ENCODE measurements around the gene DR1. TPM values are rescaled to one million over a fixed set of nuclear protein-coding genes. Genes with fewer than 3 reads are reported as not detected.

Gene DR1
- total and polyA plus RNA-seq, 2 experiments from 2014 or later: 49.2 to 51.0 TPM

DNA sequence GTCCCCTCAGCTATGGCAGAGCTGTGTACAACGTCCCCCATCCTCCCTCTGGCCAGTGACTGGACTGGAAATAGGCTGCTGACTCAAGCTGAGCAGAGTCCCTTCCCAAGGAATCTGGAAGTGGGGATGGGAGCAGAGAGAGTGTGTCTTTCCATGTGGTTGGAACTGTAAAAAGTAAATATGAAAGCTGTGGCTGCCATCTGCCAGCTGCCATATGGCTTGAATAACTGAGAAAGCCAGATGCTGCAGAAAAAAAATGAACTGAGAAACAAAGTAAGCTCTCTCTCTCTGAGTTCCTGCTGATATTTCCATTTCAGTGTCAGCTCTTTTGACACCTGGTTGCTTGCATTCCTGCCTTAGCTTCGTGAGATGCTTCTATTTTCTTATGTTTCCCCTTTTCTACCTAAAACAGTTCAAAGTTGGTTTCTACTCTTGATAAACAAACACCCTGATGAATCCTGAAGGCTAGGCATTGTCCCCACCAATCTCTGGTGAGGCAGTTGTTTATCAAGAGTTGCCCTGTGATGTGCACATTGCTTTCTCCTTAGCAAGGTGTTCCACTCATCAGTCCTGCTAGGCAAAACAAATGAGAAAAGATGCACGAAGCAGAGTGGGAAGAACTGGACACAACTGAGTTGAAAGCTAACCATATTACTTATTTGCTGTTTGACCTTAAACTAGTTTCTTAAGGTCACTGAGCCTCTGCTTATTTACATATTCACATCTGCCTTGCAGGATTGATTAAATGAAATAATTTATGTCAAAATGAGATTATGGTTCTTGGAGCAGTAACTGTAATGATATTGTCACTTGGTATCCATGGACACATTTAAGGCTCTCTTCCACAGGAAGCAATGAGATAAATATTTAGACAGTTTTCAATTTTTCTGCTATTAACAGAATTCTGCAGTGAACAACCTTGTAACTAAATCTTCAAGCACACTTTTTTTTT is 16.6 kb upstream of the DR1 start:
- TF ChIP-seq EZH2 (IDR thresholded peaks at IDR 0.05; ENCODE audit: insufficient read depth, poor library complexity, severe bottlenecking) (no peak), EZH2phosphoT487 (IDR thresholded peaks at IDR 0.05; ENCODE audit: insufficient read depth, low read depth) (no peak)
- in situ Hi-C loops (cut with MboI): no loop called here
- H3K27ac ChIP-seq: no peak overlapping the region
- DNase-seq: peak; percentile 43
- no peaks in the 10 kb centered on the region for H3K9me3 ChIP-seq (ENCODE audit: low read depth)
- 0 out of 2 replicates have a peak overlapping the region, but pooled peaks have one; percentile 16 for H2AFZ ChIP-seq
- no peak overlapping the region for H3K9ac ChIP-seq
- no peaks in the 10 kb centered on the region for H4K20me1 ChIP-seq (ENCODE audit: insufficient read depth)
- no peak overlapping the region for H3K4me3 ChIP-seq
- 0 out of 2 replicates have a peak, but pooled peaks cover 3% of the 10 kb centered on the region for H3K36me3 ChIP-seq (ENCODE audit: low read depth)
- H3K4me1 ChIP-seq (ENCODE audit: insufficient read depth): peaks cover 36% of the 10 kb centered on the region
- 20 to 24% methylated on average over 3 of the region's 3 CpGs for WGBS, 2 experiments (ENCODE audit: low coverage in 1 of 2, low lambda C conversion rate in 2 of 2, missing lambda C conversion rate in 2 of 2)
- H3K27me3 ChIP-seq (replicated peaks; ENCODE audit: insufficient read depth): no peaks in the 10 kb centered on the region
- no peak overlapping the region for H3K4me2 ChIP-seq (ENCODE audit: unreplicated experiment)
- H3K79me2 ChIP-seq (ENCODE audit: insufficient read depth): no peaks in the 10 kb centered on the region
- peaks cover 21% of the 10 kb centered on the region for H3F3A ChIP-seq (ENCODE audit: insufficient read depth)
- no peaks in the 10 kb centered on the region for H3K9me2 ChIP-seq (ENCODE audit: insufficient read depth)

GRCh38 chr1:93330196-93330595 is 15.5 kb upstream of the DR1 start:
- WGBS, 2 experiments (ENCODE audit: low coverage in 1 of 2, low lambda C conversion rate in 2 of 2, missing lambda C conversion rate in 2 of 2): 53 to 58% methylated on average over 1 of the region's 1 CpG

DNA sequence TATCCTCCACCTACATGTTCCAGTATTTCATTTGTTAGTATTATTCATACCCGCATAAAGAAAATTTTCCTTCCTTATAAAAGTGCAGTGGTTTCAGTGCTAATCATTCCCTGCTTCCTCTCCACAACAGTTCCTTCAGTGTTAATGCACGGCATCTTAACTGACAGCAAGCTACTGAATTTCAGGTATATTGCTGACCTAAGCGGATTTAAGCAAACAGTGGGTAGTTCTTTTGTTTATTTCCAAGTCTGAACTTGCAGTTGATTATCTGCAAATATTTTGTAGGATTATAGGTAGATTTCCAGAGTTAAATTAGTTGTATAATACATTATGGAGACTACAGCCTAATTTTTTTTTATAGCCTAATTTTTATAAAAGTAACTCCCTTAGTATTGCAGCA is 15.1 kb upstream of the DR1 start:
- WGBS, 2 experiments (ENCODE audit: low coverage in 1 of 2, low lambda C conversion rate in 2 of 2, missing lambda C conversion rate in 2 of 2): 87 to 88% methylated on average over 3 of the region's 3 CpGs

More at GRCh38 chr1:93330196-93330595, 15.5 kb upstream of the DR1 start:
- TF ChIP-seq EZH2 (IDR thresholded peaks at IDR 0.05; ENCODE audit: insufficient read depth, poor library complexity, severe bottlenecking) (no peak), EZH2phosphoT487 (IDR thresholded peaks at IDR 0.05; ENCODE audit: insufficient read depth, low read depth) (no peak)
- Histone ChIP-seq H3K4me1 (ENCODE audit: insufficient read depth) (peaks cover 25% of the 10 kb centered on the region), H3K27me3 (replicated peaks; ENCODE audit: insufficient read depth) (no peaks in the 10 kb centered on the region), H3K4me3 (no peak overlapping the region), H4K20me1 (ENCODE audit: insufficient read depth) (no peaks in the 10 kb centered on the region), H3K36me3 (ENCODE audit: low read depth) (0 out of 2 replicates have a peak, but pooled peaks cover 3% of the 10 kb centered on the region), H3K9me3 (ENCODE audit: low read depth) (no peaks in the 10 kb centered on the region), H3K27ac (no peak overlapping the region), H3K79me2 (ENCODE audit: insufficient read depth) (no peaks in the 10 kb centered on the region), H3K4me2 (ENCODE audit: unreplicated experiment) (no peak overlapping the region), H2AFZ (no peak overlapping the region), H3K9ac (no peak overlapping the region), H3K9me2 (ENCODE audit: insufficient read depth) (no peaks in the 10 kb centered on the region), H3F3A (ENCODE audit: insufficient read depth) (peaks cover 13% of the 10 kb centered on the region)
- in situ Hi-C loops (cut with MboI): no loop called here
- DNase-seq: no peak

GRCh38 chr1:93331412-93331811 is 14.3 kb upstream of the DR1 start:
- Histone ChIP-seq H3K9me3 (ENCODE audit: low read depth) (no peaks in the 10 kb centered on the region), H3K4me3 (no peak overlapping the region), H4K20me1 (ENCODE audit: insufficient read depth) (no peaks in the 10 kb centered on the region), H3K36me3 (ENCODE audit: low read depth) (0 out of 2 replicates have a peak, but pooled peaks cover 3% of the 10 kb centered on the region), H3K27ac (no peak overlapping the region), H3K4me1 (ENCODE audit: insufficient read depth) (peaks cover 20% of the 10 kb centered on the region), H3K9ac (no peak overlapping the region), H3K9me2 (ENCODE audit: insufficient read depth) (no peaks in the 10 kb centered on the region), H3K27me3 (replicated peaks; ENCODE audit: insufficient read depth) (no peaks in the 10 kb centered on the region), H2AFZ (no peak overlapping the region; the same call in 1 of the 2 replicates), H3K4me2 (ENCODE audit: unreplicated experiment) (peak overlapping the region; percentile 50), H3F3A (ENCODE audit: insufficient read depth) (0 out of 2 replicates have a peak, but pooled peaks cover 5% of the 10 kb centered on the region), H3K79me2 (ENCODE audit: insufficient read depth) (no peaks in the 10 kb centered on the region)
- in situ Hi-C loops (cut with MboI): no loop called here
- DNase-seq: peak; percentile 53
- 96 to 98% methylated on average over 2 of the region's 2 CpGs for WGBS, 2 experiments (ENCODE audit: low coverage in 1 of 2, low lambda C conversion rate in 2 of 2, missing lambda C conversion rate in 2 of 2)
- no peak for TF ChIP-seq EZH2 (IDR thresholded peaks at IDR 0.05; ENCODE audit: insufficient read depth, poor library complexity, severe bottlenecking)
- TF ChIP-seq EZH2phosphoT487 (IDR thresholded peaks at IDR 0.05; ENCODE audit: insufficient read depth, low read depth): no peak

More for the DNA sequence above, 15.1 kb upstream of the DR1 start:
- peaks cover 9% of the 10 kb centered on the region; the same call in 1 of the 2 replicates for H3F3A ChIP-seq (ENCODE audit: insufficient read depth)
- in situ Hi-C loops (cut with MboI): no loop called here
- no peak overlapping the region for H3K9ac ChIP-seq
- H4K20me1 ChIP-seq (ENCODE audit: insufficient read depth): no peaks in the 10 kb centered on the region
- H3K27ac ChIP-seq: no peak overlapping the region
- no peaks in the 10 kb centered on the region for H3K79me2 ChIP-seq (ENCODE audit: insufficient read depth)
- no peaks in the 10 kb centered on the region for H3K27me3 ChIP-seq (replicated peaks; ENCODE audit: insufficient read depth)
- no peak overlapping the region for H3K4me3 ChIP-seq
- peaks cover 21% of the 10 kb centered on the region for H3K4me1 ChIP-seq (ENCODE audit: insufficient read depth)
- H3K36me3 ChIP-seq (ENCODE audit: low read depth): 0 out of 2 replicates have a peak, but pooled peaks cover 3% of the 10 kb centered on the region
- H3K9me3 ChIP-seq (ENCODE audit: low read depth): no peaks in the 10 kb centered on the region
- DNase-seq: no peak
- no peaks in the 10 kb centered on the region for H3K9me2 ChIP-seq (ENCODE audit: insufficient read depth)
- no peak overlapping the region for H2AFZ ChIP-seq
- no peak overlapping the region for H3K4me2 ChIP-seq (ENCODE audit: unreplicated experiment)
- TF ChIP-seq EZH2 (IDR thresholded peaks at IDR 0.05; ENCODE audit: insufficient read depth, poor library complexity, severe bottlenecking) (no peak), EZH2phosphoT487 (IDR thresholded peaks at IDR 0.05; ENCODE audit: insufficient read depth, low read depth) (no peak)
